H1 (cell line): Measurements from ENCODE around the gene DNASE1L1. TPM values are rescaled to one million over a fixed set of nuclear protein-coding genes. Genes with fewer than 3 reads are reported as not detected.

ENCODE experiments used
- CTCF ChIA-PET: fragments of 300-600 bp; sonication (Branson Sonifier 250); formaldehyde crosslinking; loops from one replicate; lab custom pipeline; 2021; ENCODE audit not compliant: partially characterized antibody; lab: Charles Lee
- POLR2A ChIA-PET: fragments of 300-600 bp; sonication (Branson Sonifier 250); formaldehyde crosslinking; loops from one replicate; lab custom pipeline; 2021; ENCODE audit warnings: inconsistent platforms; ENCODE audit not compliant: partially characterized antibody; lab: Charles Lee
- DNase-seq, 2 experiments: peaks; one replicate each; pipeline versions ENCODE4 v3.0.0 to v3.0.0-alpha.2; 2010 to 2022; ENCODE audit warnings: low spot score in 2 of 2, low read depth in 1 of 2, mixed read lengths in 1 of 2
- FAIRE-seq: peaks from 2 replicates; lab custom pipeline; 2011; peaks lifted over from hg19 to GRCh38; lab: Jason Lieb, UNC
- H2AFZ ChIP-seq: 2 replicates; pipeline ENCODE4 v1.8.1; 2012; ENCODE audit warnings: low read length, inconsistent platforms
- H2AK5ac ChIP-seq: 2 replicates; pipeline ENCODE4 v1.6.1; 2013; ENCODE audit warnings: low read depth, low read length
- H2BK120ac ChIP-seq: replicated peaks from 2 replicates; pipeline ENCODE3; 2013; ENCODE audit warnings: low read depth, low read length, inconsistent platforms
- H2BK12ac ChIP-seq: 2 replicates; pipeline ENCODE4 v1.6.1; 2013; ENCODE audit warnings: low read depth, low read length
- H2BK15ac ChIP-seq: 2 replicates; pipeline ENCODE4 v1.6.1; 2013; ENCODE audit warnings: low read length
- H2BK20ac ChIP-seq: 2 replicates; pipeline ENCODE4 v1.6.1; 2013; ENCODE audit warnings: low read length
- H2BK5ac ChIP-seq: 2 replicates; pipeline ENCODE4 v1.6.1; 2013; ENCODE audit warnings: low read depth, low read length
- H3K14ac ChIP-seq: 2 replicates; pipeline ENCODE4 v1.6.1; 2013; ENCODE audit warnings: inconsistent platforms; ENCODE audit not compliant: insufficient read length
- H3K18ac ChIP-seq: 2 replicates; pipeline ENCODE4 v1.6.1; 2013; ENCODE audit warnings: low read length; ENCODE audit errors: extremely low read depth
- H3K23ac ChIP-seq: 2 replicates; pipeline ENCODE4 v1.6.1; 2013; ENCODE audit warnings: inconsistent platforms; ENCODE audit not compliant: insufficient read length
- H3K23me2 ChIP-seq: 2 replicates; pipeline ENCODE4 v1.6.1; 2013; ENCODE audit warnings: low read depth, low read length
- H3K27ac ChIP-seq: 2 replicates; pipeline ENCODE4 v1.6.1; 2011; ENCODE audit warnings: low read depth, low read length, inconsistent platforms
- H3K27me3 ChIP-seq, 4 experiments: replicated peaks in 1 of 4; 1 replicate in 1 of 4; 2 replicates in 3 of 4; pipeline versions ENCODE4 v1.6.1 to v1.8.1; 2011 to 2013; ENCODE audit warnings: low read length in 3 of 4, mild to moderate bottlenecking in 3 of 4, inconsistent platforms in 2 of 4, mixed read lengths in 2 of 4, moderate library complexity in 1 of 4; ENCODE audit not compliant: control insufficient read depth in 3 of 4, insufficient read depth in 3 of 4; ENCODE audit errors: extremely low read depth in 1 of 4
- H3K36me3 ChIP-seq, 4 experiments: 2 replicates each; pipeline versions ENCODE4 v1.6.1 to v1.8.1; 2011 to 2013; ENCODE audit warnings: mild to moderate bottlenecking in 4 of 4, low read length in 3 of 4, moderate library complexity in 2 of 4, control low read depth in 1 of 4, inconsistent platforms in 1 of 4; ENCODE audit not compliant: insufficient read depth in 4 of 4, control insufficient read depth in 2 of 4
- H3K4ac ChIP-seq: replicated peaks from 2 replicates; pipeline ENCODE3; 2013; ENCODE audit warnings: low read length, low read depth, mixed read lengths, inconsistent platforms; ENCODE audit not compliant: insufficient read length
- H3K4me1 ChIP-seq, 4 experiments: replicated peaks in 1 of 4; 1 replicate in 1 of 4; 2 replicates in 3 of 4; pipeline versions ENCODE4 v1.6.1 to v1.8.1; 2011 to 2013; ENCODE audit warnings: low read length in 3 of 4, inconsistent platforms in 2 of 4, mixed read lengths in 1 of 4; ENCODE audit not compliant: insufficient read depth in 4 of 4, control insufficient read depth in 3 of 4
- H3K4me2 ChIP-seq, 2 experiments: 2 replicates each; pipeline versions ENCODE4 v1.6.1 to v1.8.1; 2011 to 2013; ENCODE audit warnings: low read depth in 2 of 2, low read length in 2 of 2, control low read depth in 1 of 2, inconsistent platforms in 1 of 2, mild to moderate bottlenecking in 1 of 2; ENCODE audit not compliant: insufficient read depth in 1 of 2
- H3K4me3 ChIP-seq, 4 experiments: fragments of 200-600, 300-600 bp in 1 of 4; sonication (generic), shearing (Covaris generic), sonication (Bioruptor Twin) in 1 of 4; 2 replicates each; pipeline versions ENCODE4 v1.5.1 to v1.8.1; 2011 to 2016; ENCODE audit warnings: low read length in 4 of 4, low read depth in 3 of 4, control low read depth in 2 of 4, inconsistent platforms in 2 of 4, mild to moderate bottlenecking in 2 of 4, mixed read lengths in 1 of 4, moderate library complexity in 1 of 4; ENCODE audit not compliant: insufficient read depth in 2 of 4; ENCODE audit errors: extremely low read depth in 1 of 4
- H3K56ac ChIP-seq: replicated peaks from 2 replicates; pipeline ENCODE3; 2013; ENCODE audit warnings: low read depth, mild to moderate bottlenecking, mixed read lengths, low read length, inconsistent platforms; ENCODE audit not compliant: insufficient read length
- H3K79me1 ChIP-seq: 2 replicates; pipeline ENCODE4 v1.6.1; 2013; ENCODE audit warnings: low read depth, low read length, control low read depth
- H3K79me2 ChIP-seq, 2 experiments: 2 replicates each; pipeline versions ENCODE4 v1.6.1 to v1.8.1; 2012 to 2013; ENCODE audit warnings: low read length in 2 of 2, mild to moderate bottlenecking in 2 of 2, inconsistent platforms in 1 of 2; ENCODE audit not compliant: insufficient read depth in 2 of 2, control insufficient read depth in 1 of 2
- H3K9ac ChIP-seq, 4 experiments: replicated peaks in 1 of 4; 1 replicate in 1 of 4; 2 replicates in 3 of 4; pipeline versions ENCODE4 v1.6.1 to v1.8.1; 2011 to 2013; ENCODE audit warnings: low read depth in 3 of 4, low read length in 3 of 4, control low read depth in 2 of 4, mild to moderate bottlenecking in 2 of 4, moderate library complexity in 2 of 4, inconsistent platforms in 1 of 4; ENCODE audit errors: extremely low read depth in 1 of 4
- H3K9me3 ChIP-seq, 2 experiments: 2 replicates each; pipeline versions ENCODE4 v1.6.1 to v1.8.1; 2012 to 2013; ENCODE audit warnings: mild to moderate bottlenecking in 2 of 2, moderate library complexity in 2 of 2, control low read depth in 1 of 2, inconsistent platforms in 1 of 2, low read depth in 1 of 2, low read length in 1 of 2, mixed read lengths in 1 of 2; ENCODE audit not compliant: insufficient read depth in 2 of 2
- H4K20me1 ChIP-seq, 2 experiments: replicated peaks in 1 of 2; 2 replicates each; pipeline versions ENCODE3 to v1.8.1; 2011 to 2013; ENCODE audit warnings: inconsistent platforms in 2 of 2, low read length in 2 of 2, mild to moderate bottlenecking in 1 of 2; ENCODE audit not compliant: insufficient read depth in 2 of 2, control insufficient read depth in 1 of 2
- H4K5ac ChIP-seq: 2 replicates; pipeline ENCODE4 v1.6.1; 2013; ENCODE audit warnings: low read length, low read depth, mixed read lengths, inconsistent platforms; ENCODE audit not compliant: insufficient read length
- H4K8ac ChIP-seq: 2 replicates; pipeline ENCODE4 v1.8.0; 2013; ENCODE audit warnings: mild to moderate bottlenecking, moderate library complexity, low read length, inconsistent platforms; ENCODE audit not compliant: insufficient read depth; ENCODE audit errors: extremely low read depth
- H4K91ac ChIP-seq: replicated peaks from 2 replicates; pipeline ENCODE3; 2013; ENCODE audit warnings: low read length, mixed read lengths, inconsistent platforms; ENCODE audit not compliant: insufficient read length
- BACH1 ChIP-seq: IDR thresholded peaks from 2 replicates; pipeline ENCODE4 v1.6.1; 2012; ENCODE audit warnings: low read length, improper control_type of control experiment
- BRCA1 ChIP-seq: IDR thresholded peaks from 2 replicates; pipeline ENCODE4 v1.6.1; 2012; ENCODE audit warnings: low read depth, low read length, improper control_type of control experiment
- EZH2 ChIP-seq: fragments of 200-600 bp; sonication (generic); IDR thresholded peaks from 2 replicates; pipeline ENCODE4 v1.7.1; 2012; ENCODE audit warnings: low read depth, mild to moderate bottlenecking, moderate library complexity, low read length, inconsistent platforms; ENCODE audit not compliant: severe bottlenecking
- RAD21 ChIP-seq, 2 experiments: IDR thresholded peaks in 1 of 2; conservative IDR thresholded peaks in 1 of 2; 2 replicates each; pipeline ENCODE4 v1.6.1; 2011; ENCODE audit warnings: low read depth in 2 of 2, low read length in 2 of 2, improper control_type of control experiment in 1 of 2, inconsistent platforms in 1 of 2, mild to moderate bottlenecking in 1 of 2, moderate library complexity in 1 of 2
- RXRA ChIP-seq: IDR thresholded peaks from 2 replicates; pipeline ENCODE4 v1.6.1; 2011; ENCODE audit warnings: low read depth, mild to moderate bottlenecking, low read length, moderate library complexity; ENCODE audit not compliant: insufficient read depth
- SRF ChIP-seq: IDR thresholded peaks from 2 replicates; pipeline ENCODE4 v1.6.1; 2011; ENCODE audit warnings: mild to moderate bottlenecking, low read depth, low read length, moderate library complexity
- USF2 ChIP-seq: IDR thresholded peaks from 2 replicates; pipeline ENCODE4 v1.6.1; 2011; ENCODE audit warnings: low read length, improper control_type of control experiment
- WGBS, 2 experiments: shearing (Covaris generic) in 1 of 2; methylation state at CpG; one replicate each; pipeline versions ENCODE4 v1.1.6 to v1.1.7; 2013 to 2015; ENCODE audit warnings: low lambda C conversion rate in 2 of 2, mixed read lengths in 2 of 2, inconsistent platforms in 1 of 2, low coverage in 1 of 2, missing lambda C conversion rate in 1 of 2; ENCODE audit not compliant: insufficient replicate concordance in 2 of 2, insufficient coverage in 1 of 2, insufficient read length in 1 of 2; ENCODE audit errors: extremely low coverage in 1 of 2, missing lambda C conversion rate in 1 of 2; 5-methylcytosine and 5-hydroxymethylcytosine counted together
- polyA plus RNA-seq, 7 experiments: library from polyadenylated mRNA; depleted of rRNA in 3 of 7; stranded (reverse) in 5 of 7; unstranded in 2 of 7; fragments of >200 nt in 5 of 7; fragments of 200-250 nt in 2 of 7; gene quantifications; 1 replicate in 5 of 7; 2 replicates in 1 of 7; 4 replicates in 1 of 7; pipeline versions ENCODE4 v1.2.1 to v1.2.3, GENCODE V29; 2011 to 2013; ENCODE audit warnings: missing spikeins in 2 of 7, mixed read lengths in 2 of 7
- total RNA-seq: library from RNA; stranded (reverse); fragmentation: NEBNext Ultra II Directional; extraction: Animal tissue kit (Norgen Biotek cat#: 25700); gene quantifications from 2 replicates; pipeline ENCODE4 v1.2.1, GENCODE V29; 2021

Gene DNASE1L1
- total and polyA plus RNA-seq, 2 of the 8 experiments (the other 6 are each of a cell fraction or from before 2014, with no cell fraction given), result 8.7 to 30.0 TPM

- H3K79me1 ChIP-seq, result no peaks in the 10 kb centered on the region; the same call in 1 of the 2 replicates
- CTCF ChIA-PET, result interaction anchor here (1.0 kb wide), 1 partner anchor 32 kb away, joined by 3 read pairs; no protein-coding TSS in a partner anchor
- no peak for FAIRE-seq
Measured at GRCh38 chrX:154450312-154450711, 41.3 kb upstream of the DNASE1L1 start.

More at GRCh38 chrX:154450312-154450711, 41.3 kb upstream of the DNASE1L1 start:
- Histone ChIP-seq H3K4me3 (no peak overlapping the region), H2BK12ac (no peak overlapping the region), H3K36me3 (peaks cover 0 to 17% (median 5%) of the 10 kb centered on the region in 4 experiments; a peak in 5 of 8 replicates), H4K5ac (no peak overlapping the region), H3K23me2 (no peaks in the 10 kb centered on the region), H2BK5ac (no peak overlapping the region), H3K18ac (no peak overlapping the region), H3K56ac (no peak overlapping the region)
- WGBS, 2 experiments, result 96% methylated on average over 11 of the region's 17 CpGs; no CpG with 5 or more reads in 1 of the 2 experiments
- TF ChIP-seq RXRA (no peak), RAD21 (IDR thresholded peaks at IDR 0.05 in 1 of 2, conservative IDR thresholded peaks at IDR 0.05 in 1 of 2; ENCODE audit: low read depth in 2 of 2, low read length in 2 of 2) (no peak), BACH1 (no peak), BRCA1 (no peak), USF2 (no peak), SRF (no peak), EZH2 (no peak)
- TF ChIP-seq, all 59 proteins: peak for 0
- Histone ChIP-seq H4K91ac (no peak overlapping the region), H3K14ac (no peak overlapping the region), H2BK20ac (no peak overlapping the region), H2AK5ac (no peak overlapping the region), H3K27me3 (no peaks in the 10 kb centered on the region), H2BK15ac (no peak overlapping the region), H3K27ac (no peak overlapping the region), H2BK120ac (no peak overlapping the region), H3K4ac (no peak overlapping the region), H3K4me2 (no peak overlapping the region), H2AFZ (no peak overlapping the region), H4K20me1 (no peaks in the 10 kb centered on the region), H3K23ac (no peak overlapping the region), H3K9ac (no peak overlapping the region), H3K4me1 (no peaks in the 10 kb centered on the region), H3K9me3 (no peaks in the 10 kb centered on the region), H4K8ac (no peak overlapping the region), H3K79me2 (no peaks in the 10 kb centered on the region; a peak in 1 of 4 replicates)
- DNase-seq, result no peak
- POLR2A ChIA-PET, result no interaction called here
